ENCODE measurements around the gene ERBB4.
"Not testable (repeated sequence)": the region's sequence is repeated elsewhere in the genome, so short reads cannot be mapped to it uniquely, and the experiment has no call there.

ERBB4 gene

DNA sequence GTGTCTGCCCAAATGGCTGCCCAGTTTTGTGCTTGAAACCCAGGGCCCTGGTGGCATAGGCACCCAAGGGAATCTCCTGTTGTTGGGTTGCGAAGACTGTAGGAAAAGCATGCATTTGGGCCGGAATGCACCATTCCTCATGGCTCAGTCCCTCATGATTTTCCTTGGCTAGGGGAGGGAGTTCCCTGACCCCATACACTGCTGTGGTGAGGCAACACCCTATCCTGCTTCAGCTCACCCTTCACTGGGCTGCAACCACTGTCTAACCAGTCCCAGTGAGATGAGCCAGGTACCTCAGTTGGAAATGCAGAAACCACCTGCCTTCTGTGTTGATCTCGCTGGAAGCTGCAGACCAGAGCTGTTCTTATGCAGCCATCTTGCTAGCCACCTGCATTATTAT lies 300.4 kb downstream of the ERBB4 start:
- not testable (repeated sequence) for H3K9me3 ChIP-seq (ENCODE audit: control insufficient read depth, low read depth, low read length); H3K27ac ChIP-seq (ENCODE audit: low read length); H3K9ac ChIP-seq (ENCODE audit: low read length); H3K27me3 ChIP-seq (ENCODE audit: control insufficient read depth, insufficient read depth, low read length); H3K36me3 ChIP-seq (ENCODE audit: control insufficient read depth, low read depth, low read length); H3K4me1 ChIP-seq (ENCODE audit: control insufficient read depth, low read depth, low read length)
- H3K4me3 ChIP-seq (ENCODE audit: low read length), result peak overlapping the region; percentile 35

DNA sequence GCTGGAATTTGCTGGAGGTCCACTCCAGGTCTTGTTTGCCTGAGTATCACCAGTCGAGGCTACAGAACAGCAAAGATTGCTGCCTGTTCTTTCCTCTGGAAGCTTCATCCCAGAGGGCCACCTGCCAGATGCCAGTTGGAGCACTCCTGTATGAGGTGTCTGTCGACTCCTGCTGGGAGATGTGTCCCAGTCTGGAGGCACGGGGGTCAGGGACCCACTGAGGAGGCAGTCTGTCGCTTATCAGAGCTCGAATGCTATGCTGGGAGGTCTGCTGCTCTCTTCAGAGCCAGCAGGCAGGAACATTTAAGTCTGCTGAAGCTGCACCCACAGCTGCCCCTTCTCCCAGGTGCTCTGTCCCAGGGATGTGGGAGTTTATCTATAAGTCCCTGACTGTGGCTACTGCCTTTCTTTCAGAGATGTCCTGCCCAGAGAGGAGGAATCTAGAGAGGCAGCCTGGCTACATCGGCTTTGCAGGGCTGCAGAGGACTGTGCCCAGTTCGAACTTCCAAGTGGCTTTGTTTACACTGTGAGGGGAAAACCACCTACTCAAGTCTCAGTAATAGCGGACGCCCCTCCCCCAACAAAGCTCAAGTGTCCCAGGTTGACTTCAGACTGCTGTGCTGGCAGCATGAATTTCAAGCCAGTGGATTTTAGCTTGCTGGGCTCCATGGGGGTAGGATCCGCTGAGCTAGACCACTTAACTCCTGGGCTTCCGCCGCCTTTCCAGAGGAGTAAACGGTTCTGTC lies 301.1 kb downstream of the ERBB4 start:
- H3K4me3 ChIP-seq (ENCODE audit: low read length), result peak overlapping the region; percentile 35
- H3K36me3 ChIP-seq (ENCODE audit: control insufficient read depth, low read depth, low read length), result no peaks in the 10 kb centered on the region
- peaks cover 5% of the 10 kb centered on the region for H3K4me1 ChIP-seq (ENCODE audit: control insufficient read depth, low read depth, low read length)
- H3K9ac ChIP-seq (ENCODE audit: low read length), result no peak overlapping the region
- H3K9me3 ChIP-seq (ENCODE audit: control insufficient read depth, low read depth, low read length), result no peaks in the 10 kb centered on the region
- H3K27ac ChIP-seq (ENCODE audit: low read length), result no peak overlapping the region
- no peaks in the 10 kb centered on the region for H3K27me3 ChIP-seq (ENCODE audit: control insufficient read depth, insufficient read depth, low read length)

DNA sequence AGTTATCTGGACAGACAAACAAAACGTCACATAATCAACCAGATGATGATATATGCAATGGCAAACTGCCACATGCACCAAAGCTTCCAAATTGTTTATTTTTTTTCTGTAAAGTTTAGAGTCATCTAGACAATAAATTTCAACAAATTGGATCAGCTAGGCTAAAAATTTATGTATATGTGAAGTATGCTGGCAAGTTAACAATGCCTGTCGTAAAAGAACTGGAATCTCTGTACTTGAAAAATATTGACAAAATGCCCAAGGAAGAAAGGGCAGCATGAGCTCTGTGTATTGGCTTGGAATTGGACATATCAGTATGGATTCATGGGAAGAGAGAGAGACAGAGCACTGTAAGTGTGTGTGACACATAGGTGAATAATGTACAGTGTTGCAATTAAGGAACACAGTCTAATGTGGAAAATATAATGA lies 309.8 kb downstream of the ERBB4 start:
- H3K27ac ChIP-seq (ENCODE audit: low read length), result no peak overlapping the region
- H3K36me3 ChIP-seq (ENCODE audit: control insufficient read depth, low read depth, low read length), result no peaks in the 10 kb centered on the region
- H3K4me1 ChIP-seq (ENCODE audit: control insufficient read depth, low read depth, low read length), result no peaks in the 10 kb centered on the region
- no peaks in the 10 kb centered on the region for H3K9me3 ChIP-seq (ENCODE audit: control insufficient read depth, low read depth, low read length)
- no peak overlapping the region for H3K9ac ChIP-seq (ENCODE audit: low read length)
- H3K27me3 ChIP-seq (ENCODE audit: control insufficient read depth, insufficient read depth, low read length), result no peaks in the 10 kb centered on the region
- H3K4me3 ChIP-seq (ENCODE audit: low read length), result no peak overlapping the region

GRCh38 chr2:212227755-212228154 lies 310.8 kb downstream of the ERBB4 start:
- Histone ChIP-seq H3K4me3 (ENCODE audit: low read length) (no peak overlapping the region), H3K27me3 (ENCODE audit: control insufficient read depth, insufficient read depth, low read length) (no peaks in the 10 kb centered on the region), H3K9ac (ENCODE audit: low read length) (no peak overlapping the region), H3K9me3 (ENCODE audit: control insufficient read depth, low read depth, low read length) (no peaks in the 10 kb centered on the region), H3K36me3 (ENCODE audit: control insufficient read depth, low read depth, low read length) (no peaks in the 10 kb centered on the region), H3K4me1 (ENCODE audit: control insufficient read depth, low read depth, low read length) (no peaks in the 10 kb centered on the region), H3K27ac (ENCODE audit: low read length) (no peak overlapping the region)

DNA sequence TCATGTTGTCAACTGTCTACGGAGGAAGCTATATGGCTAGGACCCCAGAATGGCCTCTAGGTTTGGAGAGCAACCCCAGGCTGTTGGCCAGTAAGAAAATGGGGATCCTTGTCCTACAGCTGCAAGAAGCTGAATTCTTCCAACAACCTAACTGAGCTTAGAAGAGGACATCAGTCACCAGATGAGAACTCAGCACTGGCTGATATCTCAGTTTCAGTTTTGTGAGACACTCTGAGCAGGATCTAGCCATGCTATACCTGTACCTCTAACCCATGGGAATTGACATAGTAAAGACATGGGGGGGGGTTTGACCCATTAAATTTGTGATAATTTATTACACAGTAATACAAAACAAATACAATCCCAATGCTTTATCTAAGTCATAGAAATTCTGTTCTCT lies 312.5 kb downstream of the ERBB4 start:
- Histone ChIP-seq H3K9me3 (ENCODE audit: control insufficient read depth, low read depth, low read length) (no peaks in the 10 kb centered on the region), H3K4me1 (ENCODE audit: control insufficient read depth, low read depth, low read length) (no peaks in the 10 kb centered on the region), H3K27ac (ENCODE audit: low read length) (no peak overlapping the region), H3K36me3 (ENCODE audit: control insufficient read depth, low read depth, low read length) (no peaks in the 10 kb centered on the region), H3K9ac (ENCODE audit: low read length) (no peak overlapping the region), H3K4me3 (ENCODE audit: low read length) (no peak overlapping the region), H3K27me3 (ENCODE audit: control insufficient read depth, insufficient read depth, low read length) (no peaks in the 10 kb centered on the region)

DNA sequence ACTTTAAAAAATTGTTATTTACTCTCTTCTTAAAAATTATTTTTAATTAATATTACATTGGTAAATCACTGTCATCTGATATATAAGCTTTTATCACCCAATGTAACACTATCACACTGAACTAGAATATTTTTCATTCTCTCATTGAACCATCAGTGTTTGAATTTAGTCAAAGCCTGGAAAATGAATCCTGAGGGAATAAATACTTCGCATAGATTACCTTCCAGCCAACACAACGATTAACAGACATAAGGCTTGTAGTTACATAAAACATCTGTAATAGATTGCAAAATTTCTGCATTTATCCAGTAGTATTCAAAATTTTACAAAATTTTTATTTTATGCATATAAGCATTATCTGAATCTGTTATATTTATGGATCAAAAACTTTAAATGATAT lies 314.9 kb downstream of the ERBB4 start:
- H3K27ac ChIP-seq (ENCODE audit: low read length), result no peak overlapping the region
- no peak overlapping the region for H3K9ac ChIP-seq (ENCODE audit: low read length)
- H3K4me1 ChIP-seq (ENCODE audit: control insufficient read depth, low read depth, low read length), result no peaks in the 10 kb centered on the region
- H3K27me3 ChIP-seq (ENCODE audit: control insufficient read depth, insufficient read depth, low read length), result no peaks in the 10 kb centered on the region
- H3K36me3 ChIP-seq (ENCODE audit: control insufficient read depth, low read depth, low read length), result no peaks in the 10 kb centered on the region
- no peaks in the 10 kb centered on the region for H3K9me3 ChIP-seq (ENCODE audit: control insufficient read depth, low read depth, low read length)
- H3K4me3 ChIP-seq (ENCODE audit: low read length), result no peak overlapping the region

DNA sequence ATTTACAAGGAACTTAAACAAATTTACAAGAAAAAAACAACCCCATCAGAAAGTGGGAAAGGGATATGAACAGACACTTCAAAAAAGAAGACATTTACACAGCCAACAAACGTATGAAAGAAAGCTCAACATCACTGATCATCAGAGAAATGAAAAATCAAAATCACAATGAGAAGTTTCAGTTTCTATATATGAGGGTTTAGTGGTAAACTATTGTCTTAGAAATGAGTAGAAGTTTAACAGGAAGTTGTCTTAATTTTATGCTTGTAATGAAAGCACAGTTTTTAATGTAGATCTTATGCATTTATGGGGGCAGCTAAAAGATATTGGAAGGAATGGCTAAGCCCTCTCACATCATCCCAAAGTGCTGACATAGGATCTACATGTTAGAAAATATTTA lies 325.4 kb downstream of the ERBB4 start:
- Histone ChIP-seq H3K36me3 (ENCODE audit: control insufficient read depth, low read depth, low read length) (no peaks in the 10 kb centered on the region), H3K4me3 (ENCODE audit: low read length) (no peak overlapping the region), H3K27me3 (ENCODE audit: control insufficient read depth, insufficient read depth, low read length) (no peaks in the 10 kb centered on the region), H3K4me1 (ENCODE audit: control insufficient read depth, low read depth, low read length) (no peaks in the 10 kb centered on the region), H3K27ac (ENCODE audit: low read length) (no peak overlapping the region), H3K9me3 (ENCODE audit: control insufficient read depth, low read depth, low read length) (no peaks in the 10 kb centered on the region), H3K9ac (ENCODE audit: low read length) (no peak overlapping the region)

GRCh38 chr2:212208467-212208866 lies 330.1 kb downstream of the ERBB4 start:
- no peaks in the 10 kb centered on the region for H3K36me3 ChIP-seq (ENCODE audit: control insufficient read depth, low read depth, low read length)
- H3K27ac ChIP-seq (ENCODE audit: low read length), result no peak overlapping the region
- no peak overlapping the region for H3K4me3 ChIP-seq (ENCODE audit: low read length)
- H3K9me3 ChIP-seq (ENCODE audit: control insufficient read depth, low read depth, low read length), result no peaks in the 10 kb centered on the region
- no peaks in the 10 kb centered on the region for H3K4me1 ChIP-seq (ENCODE audit: control insufficient read depth, low read depth, low read length)
- no peaks in the 10 kb centered on the region for H3K27me3 ChIP-seq (ENCODE audit: control insufficient read depth, insufficient read depth, low read length)
- no peak overlapping the region for H3K9ac ChIP-seq (ENCODE audit: low read length)

DNA sequence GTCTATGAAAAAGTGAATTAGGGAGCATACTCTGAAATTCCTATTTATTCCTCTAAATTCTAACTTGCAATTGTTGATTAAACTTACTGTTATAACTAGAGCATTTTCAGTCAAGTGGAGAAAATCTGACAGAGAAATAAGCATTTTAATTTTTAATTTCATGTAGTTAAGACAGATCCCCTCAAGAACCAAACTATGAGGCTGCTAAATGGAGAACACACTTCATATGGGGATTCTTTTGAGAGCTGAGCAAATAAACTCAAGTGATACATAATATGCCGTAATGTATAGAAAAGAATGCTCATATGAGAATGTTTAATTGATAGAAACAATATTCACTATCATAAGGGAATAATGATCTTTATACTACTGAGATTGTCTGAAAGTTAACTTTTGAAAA lies 340.8 kb downstream of the ERBB4 start:
- H3K27me3 ChIP-seq (ENCODE audit: control insufficient read depth, insufficient read depth, low read length), result no peaks in the 10 kb centered on the region
- no peak overlapping the region for H3K4me3 ChIP-seq (ENCODE audit: low read length)
- no peaks in the 10 kb centered on the region for H3K9me3 ChIP-seq (ENCODE audit: control insufficient read depth, low read depth, low read length)
- H3K4me1 ChIP-seq (ENCODE audit: control insufficient read depth, low read depth, low read length), result no peaks in the 10 kb centered on the region
- H3K9ac ChIP-seq (ENCODE audit: low read length), result no peak overlapping the region
- H3K27ac ChIP-seq (ENCODE audit: low read length), result no peak overlapping the region
- no peaks in the 10 kb centered on the region for H3K36me3 ChIP-seq (ENCODE audit: control insufficient read depth, low read depth, low read length)

DNA sequence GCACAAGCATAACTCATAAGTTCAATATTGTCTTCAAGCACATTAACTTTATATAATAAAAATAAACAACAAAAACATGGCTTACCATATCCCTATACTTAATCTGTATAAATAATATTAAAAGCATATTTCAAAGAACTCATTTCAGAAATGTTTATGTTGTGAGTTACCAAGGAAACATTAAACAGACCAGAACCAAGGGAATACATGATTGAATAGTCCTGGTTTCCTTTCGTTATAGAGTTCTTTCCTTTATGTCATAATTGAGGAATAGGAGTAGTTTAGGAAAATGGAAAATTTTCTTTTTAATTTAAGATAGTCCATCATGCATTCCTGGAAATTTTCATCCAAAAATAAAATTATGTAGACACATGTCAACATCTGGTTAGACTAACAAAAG lies 343.0 kb downstream of the ERBB4 start:
- H3K36me3 ChIP-seq (ENCODE audit: control insufficient read depth, low read depth, low read length), result no peaks in the 10 kb centered on the region

DNA sequence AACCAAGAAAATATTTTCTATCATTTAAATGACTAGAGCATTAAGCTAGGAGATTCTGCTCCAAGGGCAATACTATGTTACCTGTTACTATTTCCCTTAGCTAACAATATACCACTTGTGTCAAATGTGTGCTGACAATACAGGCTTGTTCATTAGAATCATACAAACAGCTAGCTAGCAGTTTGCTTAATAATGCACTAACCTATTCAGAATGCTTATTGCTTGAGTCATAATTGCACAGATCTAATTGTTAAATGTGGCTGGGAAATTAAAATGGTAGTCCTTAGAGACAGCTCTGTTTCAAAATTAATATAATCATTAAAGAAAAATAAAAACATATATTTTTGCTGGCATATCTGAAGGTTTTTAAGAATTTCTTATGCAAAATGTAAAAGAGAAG lies 344.2 kb downstream of the ERBB4 start:
- H3K36me3 ChIP-seq (ENCODE audit: control insufficient read depth, low read depth, low read length), result no peaks in the 10 kb centered on the region
- H3K4me3 ChIP-seq (ENCODE audit: low read length), result no peak overlapping the region
- H3K9me3 ChIP-seq (ENCODE audit: control insufficient read depth, low read depth, low read length), result no peaks in the 10 kb centered on the region
- H3K9ac ChIP-seq (ENCODE audit: low read length), result no peak overlapping the region
- no peaks in the 10 kb centered on the region for H3K4me1 ChIP-seq (ENCODE audit: control insufficient read depth, low read depth, low read length)
- H3K27ac ChIP-seq (ENCODE audit: low read length), result no peak overlapping the region
- H3K27me3 ChIP-seq (ENCODE audit: control insufficient read depth, insufficient read depth, low read length), result no peaks in the 10 kb centered on the region

More for the DNA sequence above, 343.0 kb downstream of the ERBB4 start:
- Histone ChIP-seq H3K27me3 (ENCODE audit: control insufficient read depth, insufficient read depth, low read length) (no peaks in the 10 kb centered on the region), H3K9me3 (ENCODE audit: control insufficient read depth, low read depth, low read length) (no peaks in the 10 kb centered on the region), H3K4me1 (ENCODE audit: control insufficient read depth, low read depth, low read length) (no peaks in the 10 kb centered on the region), H3K4me3 (ENCODE audit: low read length) (no peak overlapping the region), H3K9ac (ENCODE audit: low read length) (no peak overlapping the region), H3K27ac (ENCODE audit: low read length) (no peak overlapping the region)

GRCh38 chr2:212193803-212194202 lies 344.8 kb downstream of the ERBB4 start:
- H3K4me3 ChIP-seq (ENCODE audit: low read length), result no peak overlapping the region
- no peaks in the 10 kb centered on the region for H3K36me3 ChIP-seq (ENCODE audit: control insufficient read depth, low read depth, low read length)
- H3K4me1 ChIP-seq (ENCODE audit: control insufficient read depth, low read depth, low read length), result no peaks in the 10 kb centered on the region
- no peak overlapping the region for H3K27ac ChIP-seq (ENCODE audit: low read length)
- H3K27me3 ChIP-seq (ENCODE audit: control insufficient read depth, insufficient read depth, low read length), result no peaks in the 10 kb centered on the region
- no peak overlapping the region for H3K9ac ChIP-seq (ENCODE audit: low read length)
- no peaks in the 10 kb centered on the region for H3K9me3 ChIP-seq (ENCODE audit: control insufficient read depth, low read depth, low read length)
